Cardiac septum (tissue), 1 donor: ENCODE measurements around the gene TFAP2C. TPM values are rescaled to one million over a fixed set of nuclear protein-coding genes. Genes with fewer than 3 reads are reported as not detected.

Experiments
- DNase-seq: peaks from one replicate; pipeline ENCODE4 v3.0.0-alpha.2; 2020; ENCODE audit warnings: low spot score
- intact Hi-C: fragments of 100-400 bp; cut with DNase I; formaldehyde crosslinking; loops from one replicate; pipeline ENCODE4 v1.14.0; 2022
- long read RNA-seq: library from polyadenylated mRNA; unstranded; transcript quantifications from one replicate; pipeline ENCODE4 v2.0.0, GENCODE V29; 2021
- total RNA-seq: library from RNA; stranded (reverse); fragmentation: NEBNext Ultra II Directional; extraction: Animal tissue kit (Norgen Biotek cat#: 25700); gene quantifications from one replicate; pipeline ENCODE4 v1.2.1, GENCODE V29; 2021
- donor health status: DM: no; HTN: no; CAD: no.

The TFAP2C gene
- total RNA-seq, result 0.22 TPM
- long read RNA-seq, partial matches to known transcripts, result 1 of 1 reads
- long read RNA-seq, other reads (novel, unspliced or antisense), result 0 of 1 reads

DNA sequence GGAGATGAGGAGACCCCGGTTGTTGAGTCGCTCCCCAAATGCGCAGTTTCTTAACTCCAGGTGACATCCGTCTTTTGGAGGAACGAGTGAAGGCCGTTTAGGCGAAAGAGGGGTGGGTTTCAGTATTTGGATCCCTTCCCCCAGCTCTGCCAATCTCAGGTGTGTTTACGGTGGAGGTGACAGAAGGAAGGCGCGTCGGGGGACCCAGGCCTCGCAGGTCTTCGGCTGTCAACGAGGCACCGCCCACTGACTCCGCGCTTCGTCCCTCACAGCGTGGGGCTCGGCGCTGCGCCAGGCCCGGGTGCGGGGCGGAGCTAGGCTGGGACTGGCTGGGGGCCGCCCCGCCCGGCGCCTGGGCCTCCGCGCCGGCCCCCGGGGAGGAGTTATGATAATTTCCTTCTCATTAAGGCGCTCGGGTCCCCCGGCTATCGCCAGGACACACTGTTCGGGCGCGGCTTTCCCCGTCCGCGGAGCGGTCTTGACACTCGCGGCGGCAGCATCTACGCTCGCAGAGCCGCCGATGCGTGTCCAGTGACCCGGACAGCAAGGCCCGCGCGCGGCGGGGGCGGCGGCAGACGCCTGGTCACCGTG lies at the start of gene TFAP2C:
Gene TFAP2C (plus strand): TSS at position 434 of the 591 bp plus-strand sequence. CDS start 239 bp downstream, outside the sequence.
- DNase-seq, result no peak
- intact Hi-C loops, result no loop called here

- no peak for DNase-seq
- intact Hi-C loops, result no loop called here
These were observed 48.9 kb upstream of the TFAP2C start for GRCh38 chr20:56580226-56580625.

DNA sequence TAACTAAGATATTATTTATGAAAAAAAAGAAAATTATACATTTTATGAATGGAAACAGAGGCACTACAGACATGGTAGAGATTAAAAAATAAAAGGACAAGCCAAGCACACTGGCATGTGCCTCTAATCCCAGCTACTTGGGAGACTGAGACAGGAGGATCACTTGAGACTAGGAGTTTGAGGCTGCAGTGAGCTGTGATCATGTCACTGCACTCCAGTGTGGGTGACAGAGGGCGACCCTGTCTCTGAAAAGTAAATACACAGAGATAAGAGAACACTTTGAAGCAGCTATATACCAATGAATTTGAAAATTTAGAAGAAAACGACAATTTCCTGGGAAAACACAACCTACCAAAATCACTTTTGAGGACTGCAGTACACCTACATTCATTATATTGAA lies 47.4 kb upstream of the TFAP2C start:
- intact Hi-C loops, result no loop called here
- no peak for DNase-seq

- DNase-seq, result no peak
- intact Hi-C loops, result no loop called here
These were observed 46.6 kb upstream of the TFAP2C start for GRCh38 chr20:56582542-56582941.

DNA sequence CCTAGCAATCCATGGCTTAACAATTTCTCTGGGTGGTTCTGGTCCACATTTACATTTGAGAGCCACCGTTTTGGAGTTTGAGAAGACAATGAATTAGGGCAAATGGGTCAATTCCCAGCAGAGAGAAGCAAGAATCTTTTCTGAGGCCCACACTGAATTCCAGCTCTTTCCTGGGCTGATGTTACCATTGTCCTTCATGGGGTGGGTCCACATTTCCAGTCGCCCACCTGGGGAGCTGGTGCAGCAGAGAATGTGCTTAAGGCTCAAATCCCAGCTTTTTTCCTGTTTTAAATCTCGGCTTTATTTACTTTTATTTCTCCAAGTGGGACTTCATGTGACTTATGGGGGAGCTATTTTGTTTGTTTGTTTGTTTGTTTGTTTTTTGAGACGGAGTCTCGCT lies 44.2 kb upstream of the TFAP2C start:
- intact Hi-C loops, result no loop called here
- no peak for DNase-seq

DNA sequence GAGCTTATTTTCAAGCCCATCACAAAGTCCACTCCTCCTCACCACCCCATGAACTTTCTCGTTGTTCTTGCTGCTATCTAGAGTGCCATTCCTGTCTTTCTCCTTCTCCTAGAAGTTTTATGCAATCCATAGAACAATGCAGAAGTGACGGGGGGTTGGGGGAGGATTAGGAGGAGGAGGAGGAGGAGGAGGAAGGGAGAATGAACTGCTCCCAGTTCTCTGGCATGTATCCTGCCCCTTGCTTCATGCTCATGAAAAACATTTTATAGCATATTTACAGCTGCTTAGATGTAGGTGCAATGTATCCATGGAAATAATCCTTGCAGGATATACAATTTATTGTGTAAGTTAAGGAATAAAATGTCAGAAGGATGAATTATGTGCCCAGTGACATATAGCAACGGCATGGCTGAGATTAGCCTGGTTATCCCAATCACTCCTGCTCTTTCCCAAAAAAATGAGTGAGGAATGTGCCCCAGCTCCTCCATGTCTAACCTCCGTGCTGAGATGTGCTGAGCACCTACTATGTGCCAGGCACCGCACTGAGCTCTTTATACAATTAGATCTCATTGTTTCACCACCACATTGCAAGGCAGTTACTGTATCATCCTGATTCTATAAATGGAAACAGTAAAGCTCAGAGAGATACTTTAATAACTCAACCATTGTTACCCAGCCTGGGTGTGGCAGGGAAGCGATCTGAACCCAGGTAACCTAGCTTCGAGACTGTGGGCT lies 41.6 kb upstream of the TFAP2C start:
- no peak for DNase-seq
- intact Hi-C loops, result no loop called here

DNA sequence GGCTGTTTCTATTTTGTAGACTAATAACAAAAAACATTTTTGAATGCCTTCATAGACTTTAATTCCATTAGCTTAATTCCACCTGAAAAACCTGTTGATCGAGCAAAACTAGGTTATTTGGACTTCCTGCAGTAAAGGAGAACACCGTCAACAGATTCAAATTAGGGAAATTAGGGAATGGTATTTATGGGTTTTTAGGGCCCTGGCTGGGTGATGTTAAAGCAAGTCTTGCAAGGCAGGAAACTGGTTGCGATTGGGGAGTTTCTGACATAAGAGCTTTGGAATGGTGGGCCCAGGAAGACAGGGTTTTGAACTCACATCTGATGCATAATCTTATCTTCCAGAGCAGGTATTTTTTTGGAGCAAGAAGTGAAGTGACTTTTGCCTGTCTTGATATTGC lies 40.1 kb upstream of the TFAP2C start:
- intact Hi-C loops, result no loop called here
- no peak for DNase-seq

- no peak for DNase-seq
- intact Hi-C loops, result no loop called here
These were observed 39.5 kb upstream of the TFAP2C start for GRCh38 chr20:56589633-56590032.

DNA sequence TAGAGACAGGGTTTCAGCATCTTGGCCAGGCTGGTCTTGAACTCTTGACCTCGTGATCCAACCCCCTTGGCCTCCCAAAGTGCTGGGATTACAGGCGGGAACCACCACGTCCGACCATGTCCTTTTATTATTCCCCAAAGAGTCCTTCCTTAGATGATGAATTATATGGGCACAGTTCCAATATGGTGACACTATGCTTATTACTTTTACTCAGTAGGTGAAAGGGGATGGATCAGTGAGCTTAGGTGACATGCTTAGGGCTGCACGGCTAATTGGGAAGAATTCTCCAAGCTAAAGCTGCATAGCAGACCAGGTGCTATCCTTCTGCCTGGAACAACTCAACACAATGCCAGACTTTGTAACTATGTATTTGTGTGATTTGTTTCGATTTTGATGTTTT lies 38.2 kb upstream of the TFAP2C start:
- no peak for DNase-seq
- intact Hi-C loops, result no loop called here

- intact Hi-C loops, result no loop called here
- no peak for DNase-seq
These were observed 36.9 kb upstream of the TFAP2C start for GRCh38 chr20:56592211-56592610.

- intact Hi-C loops, result no loop called here
- no peak for DNase-seq
These were observed 36.3 kb upstream of the TFAP2C start for GRCh38 chr20:56592817-56593216.

GRCh38 chr20:56595746-56596475 lies 33.2 kb upstream of the TFAP2C start:
- intact Hi-C loops, result no loop called here
- DNase-seq, result no peak

GRCh38 chr20:56601166-56601565 lies 27.9 kb upstream of the TFAP2C start:
- DNase-seq, result no peak

DNA sequence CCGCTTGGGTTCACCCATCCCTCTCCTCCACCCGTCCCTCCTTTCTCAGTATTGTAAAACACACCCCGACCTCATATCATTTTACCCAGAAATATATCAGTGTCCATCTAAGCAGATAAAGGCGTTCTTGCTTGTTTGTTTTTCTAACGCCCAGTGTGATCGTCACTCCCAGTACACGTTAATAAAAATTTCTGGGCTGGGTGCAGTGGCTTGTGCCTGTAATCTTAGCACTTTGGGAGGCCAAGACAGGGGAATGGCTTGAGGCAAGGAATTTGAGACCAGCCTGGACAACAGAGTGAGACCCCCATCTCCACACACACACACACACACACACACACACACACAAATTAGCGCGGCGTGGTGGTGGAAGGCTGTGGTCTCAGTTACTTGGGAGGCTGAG lies 24.4 kb upstream of the TFAP2C start:
- DNase-seq, result no peak
- intact Hi-C loops, result no loop called here

More at GRCh38 chr20:56601166-56601565, 27.9 kb upstream of the TFAP2C start:
- intact Hi-C loops, result no loop called here

DNA sequence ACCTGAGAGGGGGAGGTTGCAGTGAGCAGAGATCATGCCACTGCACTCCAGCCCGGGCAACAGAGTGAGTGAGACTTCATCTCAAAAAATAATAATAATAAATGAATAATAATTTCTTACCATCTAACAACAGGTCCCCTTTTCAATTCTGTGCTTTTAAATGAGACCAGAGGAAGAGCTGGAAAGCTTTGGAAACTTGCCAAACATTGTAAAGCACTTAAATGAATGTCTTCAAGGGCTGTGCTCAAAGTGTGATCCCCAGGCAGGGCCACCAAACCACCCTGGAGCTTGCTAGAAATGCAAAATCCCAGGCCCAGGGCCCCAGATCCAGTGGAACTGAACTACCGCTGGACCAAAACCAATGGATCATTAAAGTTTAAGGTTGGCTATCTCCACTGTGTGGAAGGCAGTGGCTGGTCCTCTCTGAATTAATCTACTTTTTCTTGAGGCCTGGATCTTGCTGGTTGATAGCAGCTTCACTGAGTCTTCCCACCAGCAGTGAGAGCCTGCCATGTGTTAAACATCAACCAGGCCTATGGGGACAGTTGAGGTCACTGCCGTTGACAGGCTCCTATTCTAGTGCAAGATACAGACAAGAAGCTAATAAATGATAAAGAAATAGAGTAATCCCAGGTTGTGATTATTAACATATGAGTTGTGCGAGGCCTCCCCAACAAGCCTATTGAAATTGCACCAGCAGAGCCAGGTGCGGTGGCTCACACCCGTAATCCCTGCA lies 23.7 kb upstream of the TFAP2C start:
- intact Hi-C loops, result no loop called here
- DNase-seq, result no peak

- intact Hi-C loops, result no loop called here
- no peak for DNase-seq
These were observed 22.7 kb upstream of the TFAP2C start for GRCh38 chr20:56606174-56606945.

DNA sequence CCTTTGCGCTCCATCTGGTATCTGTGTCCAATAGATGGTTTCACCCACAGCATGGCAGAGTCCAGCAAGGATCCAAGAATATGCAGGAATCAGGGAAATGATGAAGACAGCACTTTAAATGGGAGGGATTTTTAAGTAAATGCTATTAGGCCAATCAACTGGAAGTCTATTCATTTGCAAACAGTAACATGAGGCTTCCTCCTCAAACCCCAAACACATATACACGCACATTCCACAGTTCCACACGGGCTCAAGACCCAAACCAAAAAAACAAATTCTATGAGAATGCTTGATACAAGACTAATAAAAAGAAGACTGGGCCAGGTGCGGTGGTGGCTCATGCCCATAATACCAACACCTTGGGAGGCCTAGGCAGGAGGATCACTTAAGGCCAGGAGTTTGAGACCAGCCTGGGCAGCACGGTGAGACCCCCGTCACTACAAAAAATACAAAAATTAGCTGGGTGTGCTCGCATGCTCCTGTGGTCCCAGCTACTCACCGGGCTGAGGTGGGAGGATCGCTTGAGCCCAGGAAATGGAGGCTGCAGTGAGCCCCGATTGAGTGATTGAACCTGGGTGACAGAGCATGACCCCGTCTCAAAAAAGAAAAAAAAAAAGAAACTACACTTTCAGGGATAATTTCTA lies 21.9 kb upstream of the TFAP2C start:
- intact Hi-C loops, result no loop called here
- DNase-seq, result no peak

GRCh38 chr20:56608376-56608775 lies 20.7 kb upstream of the TFAP2C start:
- no peak for DNase-seq
- intact Hi-C loops, result no loop called here

DNA sequence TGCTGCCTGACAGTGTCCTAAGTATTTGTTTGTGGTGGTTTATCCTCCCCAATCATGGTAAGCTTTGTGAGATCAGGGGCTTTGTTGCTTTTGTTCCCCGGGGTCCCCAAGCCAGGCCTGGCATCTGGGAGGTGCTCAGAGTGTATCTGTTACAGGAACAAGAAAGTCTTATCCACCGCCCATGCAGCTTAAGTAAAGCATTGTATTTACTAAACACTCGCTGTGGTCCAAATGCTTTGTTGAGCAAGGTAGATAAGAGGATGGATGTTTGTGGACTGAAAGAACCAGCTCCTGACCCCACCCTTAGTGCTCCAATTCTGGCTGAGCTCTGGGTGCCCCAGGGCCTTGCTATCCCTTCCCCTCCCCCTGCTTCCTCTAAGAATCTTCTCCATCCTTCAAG lies 19.8 kb upstream of the TFAP2C start:
- intact Hi-C loops, result no loop called here
- DNase-seq, result no peak
